WTC11 (cell line): ENCODE results near the gene RCHY1. TPM values are rescaled to one million over a fixed set of nuclear protein-coding genes. Genes with fewer than 3 reads are reported as not detected.

Source experiments
- ATAC-seq: fragments of 200-7000 bp; cut with Tn5 transposase; 2 replicates; pipeline ENCODE4 v1.10.0; 2021; ENCODE audit warnings: mild to moderate bottlenecking, moderate library complexity
- CTCF ChIA-PET: fragments of 300-600 bp; sonication (Branson Sonifier 250); formaldehyde crosslinking; loops from one replicate; lab custom pipeline; 2021; ENCODE audit warnings: antibody characterized with exemption; lab: Charles Lee
- POLR2A ChIA-PET: fragments of 350-600 bp; sonication (Branson Sonifier 250); formaldehyde crosslinking; loops from one replicate; lab custom pipeline; 2021; ENCODE audit warnings: antibody characterized with exemption; lab: Charles Lee
- DNase-seq: peaks from one replicate; pipeline ENCODE4 v3.0.0; 2021; ENCODE audit warnings: low spot score
- H3K27ac Mint-ChIP-seq: 2 replicates; pipeline ENCODE4 v1.8.0; 2021; ENCODE audit warnings: mixed read lengths
- H3K27me3 Mint-ChIP-seq: 2 replicates; pipeline ENCODE4 v1.8.0; 2021; ENCODE audit warnings: low read depth, mild to moderate bottlenecking, moderate library complexity, mixed read lengths
- H3K36me3 Mint-ChIP-seq: 2 replicates; pipeline ENCODE4 v1.8.0; 2021; ENCODE audit warnings: mixed read lengths
- H3K4me1 Mint-ChIP-seq: 2 replicates; pipeline ENCODE4 v1.8.0; 2022; ENCODE audit warnings: mixed read lengths
- H3K4me3 Mint-ChIP-seq: 2 replicates; pipeline ENCODE4 v1.8.0; 2021; ENCODE audit warnings: mild to moderate bottlenecking, moderate library complexity, mixed read lengths
- H3K9me3 Mint-ChIP-seq: 2 replicates; pipeline ENCODE4 v1.8.0; 2021; ENCODE audit warnings: mixed read lengths
- FOXP1 ChIP-seq: sonication (generic); formaldehyde crosslinking; IDR thresholded peaks from 2 replicates; pipeline ENCODE4 v1.8.0; 2022; ENCODE audit warnings: missing genetic modification reagents, mild to moderate bottlenecking, moderate library complexity, borderline replicate concordance
- GRHL2 ChIP-seq: fragments of 250-450 bp; sonication (Bioruptor Pico); IDR thresholded peaks from 2 replicates; pipeline ENCODE4 v1.8.0; 2022; ENCODE audit warnings: mild to moderate bottlenecking, moderate library complexity; ENCODE audit not compliant: insufficient replicate concordance, severe bottlenecking
- KAT7 ChIP-seq: sonication (generic); formaldehyde crosslinking; IDR thresholded peaks from 2 replicates; pipeline ENCODE4 v1.8.1; 2023; ENCODE audit warnings: missing genetic modification reagents, mild to moderate bottlenecking, borderline replicate concordance
- SMAD4 ChIP-seq: sonication (generic); formaldehyde crosslinking; IDR thresholded peaks from 2 replicates; pipeline ENCODE4 v1.8.0; 2022; ENCODE audit warnings: mild to moderate bottlenecking, missing genetic modification reagents
- ZNF396 ChIP-seq: fragments of 250-450 bp; sonication (Bioruptor Pico); IDR thresholded peaks from 2 replicates; pipeline ENCODE4 v1.8.0; 2021; ENCODE audit warnings: mild to moderate bottlenecking, moderate library complexity, borderline replicate concordance
- total RNA-seq: library from RNA; stranded (reverse); gene quantifications from 3 replicates; pipeline ENCODE4 v1.2.3, GENCODE V29; 2021
- TF ChIP-seq, protein P1 (sequence below): sonication (generic); formaldehyde crosslinking; IDR thresholded peaks from 2 replicates; pipeline ENCODE4 v1.8.0; 2023; ENCODE audit warnings: mild to moderate bottlenecking, missing genetic modification reagents
- TF ChIP-seq, protein P2 (sequence below): fragments of 250-450 bp; sonication (Bioruptor Pico); IDR thresholded peaks from 2 replicates; pipeline ENCODE4 v1.8.0; 2021; ENCODE audit warnings: mild to moderate bottlenecking
- TF ChIP-seq, protein P3 (sequence below): sonication (generic); formaldehyde crosslinking; IDR thresholded peaks from 2 replicates; pipeline ENCODE4 v1.8.1; 2022; ENCODE audit warnings: low read depth, missing genetic modification reagents, borderline replicate concordance
- TF ChIP-seq, protein P4 (sequence below): fragments of 250-450 bp; sonication (Bioruptor Pico); IDR thresholded peaks from 2 replicates; pipeline ENCODE4 v1.9.0; 2021; ENCODE audit warnings: mild to moderate bottlenecking, borderline replicate concordance
- TF ChIP-seq, protein P5 (sequence below): sonication (generic); formaldehyde crosslinking; IDR thresholded peaks from 2 replicates; pipeline ENCODE4 v1.8.0; 2022; ENCODE audit warnings: mild to moderate bottlenecking, missing genetic modification reagents
- TF ChIP-seq, protein P6 (sequence below): sonication (generic); formaldehyde crosslinking; IDR thresholded peaks from 2 replicates; pipeline ENCODE4 v1.8.1; 2022; ENCODE audit warnings: mild to moderate bottlenecking, missing genetic modification reagents, moderate library complexity, borderline replicate concordance
- TF ChIP-seq, protein P7 (sequence below): sonication (generic); formaldehyde crosslinking; IDR thresholded peaks from 2 replicates; pipeline ENCODE4 v1.8.0; 2022; ENCODE audit warnings: mild to moderate bottlenecking, missing genetic modification reagents

RCHY1 gene
- total RNA-seq, 1 experiment from 2014 or later = 37.8 TPM

DNA sequence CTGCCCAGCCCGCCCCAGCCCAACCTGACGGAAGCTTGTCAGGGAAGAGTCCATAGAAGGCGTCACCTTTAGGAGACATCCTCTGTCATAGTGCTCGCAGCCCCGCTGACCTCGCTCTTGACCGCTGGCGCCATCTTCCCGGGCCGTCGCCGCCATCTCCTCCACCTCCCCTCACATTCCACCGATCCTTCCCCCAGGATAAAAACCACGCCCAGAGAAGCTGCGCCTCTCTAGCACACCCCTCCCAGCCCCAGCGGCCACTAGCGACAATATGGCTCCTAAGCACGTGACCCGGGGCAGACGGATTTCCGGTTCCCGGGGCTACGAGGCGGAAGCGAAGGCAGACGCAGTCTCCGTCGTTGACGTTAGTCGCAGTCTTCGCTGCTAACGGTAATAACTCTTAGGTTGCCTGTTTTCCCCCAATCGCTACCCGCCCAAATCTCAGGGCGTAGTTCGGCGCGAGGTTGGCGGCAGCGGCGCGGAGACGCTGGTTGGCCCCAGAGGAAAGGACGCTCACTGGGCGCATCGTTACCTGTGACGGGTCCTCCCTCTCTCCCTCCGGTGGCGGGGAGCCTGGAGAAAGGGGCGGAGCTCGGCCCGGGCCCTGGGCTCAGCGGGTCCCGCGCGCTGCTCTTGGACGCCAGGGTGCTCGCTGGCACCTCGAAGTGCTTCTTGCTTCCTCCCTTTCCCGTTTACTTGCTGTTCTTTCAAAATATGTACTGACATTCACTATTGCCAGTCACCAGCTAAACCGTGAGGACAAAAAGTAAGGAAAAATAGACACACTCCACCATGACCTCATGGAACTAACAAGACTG lies at the start of gene RCHY1, which contains the start of gene THAP6 (continued):
- TF ChIP-seq, protein P1, sequence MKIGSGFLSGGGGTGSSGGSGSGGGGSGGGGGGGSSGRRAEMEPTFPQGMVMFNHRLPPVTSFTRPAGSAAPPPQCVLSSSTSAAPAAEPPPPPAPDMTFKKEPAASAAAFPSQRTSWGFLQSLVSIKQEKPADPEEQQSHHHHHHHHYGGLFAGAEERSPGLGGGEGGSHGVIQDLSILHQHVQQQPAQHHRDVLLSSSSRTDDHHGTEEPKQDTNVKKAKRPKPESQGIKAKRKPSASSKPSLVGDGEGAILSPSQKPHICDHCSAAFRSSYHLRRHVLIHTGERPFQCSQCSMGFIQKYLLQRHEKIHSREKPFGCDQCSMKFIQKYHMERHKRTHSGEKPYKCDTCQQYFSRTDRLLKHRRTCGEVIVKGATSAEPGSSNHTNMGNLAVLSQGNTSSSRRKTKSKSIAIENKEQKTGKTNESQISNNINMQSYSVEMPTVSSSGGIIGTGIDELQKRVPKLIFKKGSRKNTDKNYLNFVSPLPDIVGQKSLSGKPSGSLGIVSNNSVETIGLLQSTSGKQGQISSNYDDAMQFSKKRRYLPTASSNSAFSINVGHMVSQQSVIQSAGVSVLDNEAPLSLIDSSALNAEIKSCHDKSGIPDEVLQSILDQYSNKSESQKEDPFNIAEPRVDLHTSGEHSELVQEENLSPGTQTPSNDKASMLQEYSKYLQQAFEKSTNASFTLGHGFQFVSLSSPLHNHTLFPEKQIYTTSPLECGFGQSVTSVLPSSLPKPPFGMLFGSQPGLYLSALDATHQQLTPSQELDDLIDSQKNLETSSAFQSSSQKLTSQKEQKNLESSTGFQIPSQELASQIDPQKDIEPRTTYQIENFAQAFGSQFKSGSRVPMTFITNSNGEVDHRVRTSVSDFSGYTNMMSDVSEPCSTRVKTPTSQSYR (CRISPR knock-in tag) = peak; percentile 15; the same call in 1 of the 2 replicates
- TF ChIP-seq ZNF396 (no peak), SMAD4 (CRISPR knock-in tag) (no peak), KAT7 (CRISPR knock-in tag) (peak; percentile 45; the same call in 1 of the 2 replicates), FOXP1 (CRISPR knock-in tag) (peak; percentile 45; the same call in 1 of the 2 replicates)
- TF ChIP-seq, protein P2, sequence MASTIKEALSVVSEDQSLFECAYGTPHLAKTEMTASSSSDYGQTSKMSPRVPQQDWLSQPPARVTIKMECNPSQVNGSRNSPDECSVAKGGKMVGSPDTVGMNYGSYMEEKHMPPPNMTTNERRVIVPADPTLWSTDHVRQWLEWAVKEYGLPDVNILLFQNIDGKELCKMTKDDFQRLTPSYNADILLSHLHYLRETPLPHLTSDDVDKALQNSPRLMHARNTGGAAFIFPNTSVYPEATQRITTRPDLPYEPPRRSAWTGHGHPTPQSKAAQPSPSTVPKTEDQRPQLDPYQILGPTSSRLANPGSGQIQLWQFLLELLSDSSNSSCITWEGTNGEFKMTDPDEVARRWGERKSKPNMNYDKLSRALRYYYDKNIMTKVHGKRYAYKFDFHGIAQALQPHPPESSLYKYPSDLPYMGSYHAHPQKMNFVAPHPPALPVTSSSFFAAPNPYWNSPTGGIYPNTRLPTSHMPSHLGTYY = no peak
- TF ChIP-seq, protein P3, sequence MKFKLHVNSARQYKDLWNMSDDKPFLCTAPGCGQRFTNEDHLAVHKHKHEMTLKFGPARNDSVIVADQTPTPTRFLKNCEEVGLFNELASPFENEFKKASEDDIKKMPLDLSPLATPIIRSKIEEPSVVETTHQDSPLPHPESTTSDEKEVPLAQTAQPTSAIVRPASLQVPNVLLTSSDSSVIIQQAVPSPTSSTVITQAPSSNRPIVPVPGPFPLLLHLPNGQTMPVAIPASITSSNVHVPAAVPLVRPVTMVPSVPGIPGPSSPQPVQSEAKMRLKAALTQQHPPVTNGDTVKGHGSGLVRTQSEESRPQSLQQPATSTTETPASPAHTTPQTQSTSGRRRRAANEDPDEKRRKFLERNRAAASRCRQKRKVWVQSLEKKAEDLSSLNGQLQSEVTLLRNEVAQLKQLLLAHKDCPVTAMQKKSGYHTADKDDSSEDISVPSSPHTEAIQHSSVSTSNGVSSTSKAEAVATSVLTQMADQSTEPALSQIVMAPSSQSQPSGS (CRISPR knock-in tag) = no peak
- TF ChIP-seq, protein P4, sequence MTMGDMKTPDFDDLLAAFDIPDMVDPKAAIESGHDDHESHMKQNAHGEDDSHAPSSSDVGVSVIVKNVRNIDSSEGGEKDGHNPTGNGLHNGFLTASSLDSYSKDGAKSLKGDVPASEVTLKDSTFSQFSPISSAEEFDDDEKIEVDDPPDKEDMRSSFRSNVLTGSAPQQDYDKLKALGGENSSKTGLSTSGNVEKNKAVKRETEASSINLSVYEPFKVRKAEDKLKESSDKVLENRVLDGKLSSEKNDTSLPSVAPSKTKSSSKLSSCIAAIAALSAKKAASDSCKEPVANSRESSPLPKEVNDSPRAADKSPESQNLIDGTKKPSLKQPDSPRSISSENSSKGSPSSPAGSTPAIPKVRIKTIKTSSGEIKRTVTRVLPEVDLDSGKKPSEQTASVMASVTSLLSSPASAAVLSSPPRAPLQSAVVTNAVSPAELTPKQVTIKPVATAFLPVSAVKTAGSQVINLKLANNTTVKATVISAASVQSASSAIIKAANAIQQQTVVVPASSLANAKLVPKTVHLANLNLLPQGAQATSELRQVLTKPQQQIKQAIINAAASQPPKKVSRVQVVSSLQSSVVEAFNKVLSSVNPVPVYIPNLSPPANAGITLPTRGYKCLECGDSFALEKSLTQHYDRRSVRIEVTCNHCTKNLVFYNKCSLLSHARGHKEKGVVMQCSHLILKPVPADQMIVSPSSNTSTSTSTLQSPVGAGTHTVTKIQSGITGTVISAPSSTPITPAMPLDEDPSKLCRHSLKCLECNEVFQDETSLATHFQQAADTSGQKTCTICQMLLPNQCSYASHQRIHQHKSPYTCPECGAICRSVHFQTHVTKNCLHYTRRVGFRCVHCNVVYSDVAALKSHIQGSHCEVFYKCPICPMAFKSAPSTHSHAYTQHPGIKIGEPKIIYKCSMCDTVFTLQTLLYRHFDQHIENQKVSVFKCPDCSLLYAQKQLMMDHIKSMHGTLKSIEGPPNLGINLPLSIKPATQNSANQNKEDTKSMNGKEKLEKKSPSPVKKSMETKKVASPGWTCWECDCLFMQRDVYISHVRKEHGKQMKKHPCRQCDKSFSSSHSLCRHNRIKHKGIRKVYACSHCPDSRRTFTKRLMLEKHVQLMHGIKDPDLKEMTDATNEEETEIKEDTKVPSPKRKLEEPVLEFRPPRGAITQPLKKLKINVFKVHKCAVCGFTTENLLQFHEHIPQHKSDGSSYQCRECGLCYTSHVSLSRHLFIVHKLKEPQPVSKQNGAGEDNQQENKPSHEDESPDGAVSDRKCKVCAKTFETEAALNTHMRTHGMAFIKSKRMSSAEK = no peak
- TF ChIP-seq, protein P5, sequence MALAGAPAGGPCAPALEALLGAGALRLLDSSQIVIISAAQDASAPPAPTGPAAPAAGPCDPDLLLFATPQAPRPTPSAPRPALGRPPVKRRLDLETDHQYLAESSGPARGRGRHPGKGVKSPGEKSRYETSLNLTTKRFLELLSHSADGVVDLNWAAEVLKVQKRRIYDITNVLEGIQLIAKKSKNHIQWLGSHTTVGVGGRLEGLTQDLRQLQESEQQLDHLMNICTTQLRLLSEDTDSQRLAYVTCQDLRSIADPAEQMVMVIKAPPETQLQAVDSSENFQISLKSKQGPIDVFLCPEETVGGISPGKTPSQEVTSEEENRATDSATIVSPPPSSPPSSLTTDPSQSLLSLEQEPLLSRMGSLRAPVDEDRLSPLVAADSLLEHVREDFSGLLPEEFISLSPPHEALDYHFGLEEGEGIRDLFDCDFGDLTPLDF (CRISPR knock-in tag) = no peak
- TF ChIP-seq, protein P6, sequence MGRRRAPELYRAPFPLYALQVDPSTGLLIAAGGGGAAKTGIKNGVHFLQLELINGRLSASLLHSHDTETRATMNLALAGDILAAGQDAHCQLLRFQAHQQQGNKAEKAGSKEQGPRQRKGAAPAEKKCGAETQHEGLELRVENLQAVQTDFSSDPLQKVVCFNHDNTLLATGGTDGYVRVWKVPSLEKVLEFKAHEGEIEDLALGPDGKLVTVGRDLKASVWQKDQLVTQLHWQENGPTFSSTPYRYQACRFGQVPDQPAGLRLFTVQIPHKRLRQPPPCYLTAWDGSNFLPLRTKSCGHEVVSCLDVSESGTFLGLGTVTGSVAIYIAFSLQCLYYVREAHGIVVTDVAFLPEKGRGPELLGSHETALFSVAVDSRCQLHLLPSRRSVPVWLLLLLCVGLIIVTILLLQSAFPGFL (CRISPR knock-in tag) = no peak

DNA sequence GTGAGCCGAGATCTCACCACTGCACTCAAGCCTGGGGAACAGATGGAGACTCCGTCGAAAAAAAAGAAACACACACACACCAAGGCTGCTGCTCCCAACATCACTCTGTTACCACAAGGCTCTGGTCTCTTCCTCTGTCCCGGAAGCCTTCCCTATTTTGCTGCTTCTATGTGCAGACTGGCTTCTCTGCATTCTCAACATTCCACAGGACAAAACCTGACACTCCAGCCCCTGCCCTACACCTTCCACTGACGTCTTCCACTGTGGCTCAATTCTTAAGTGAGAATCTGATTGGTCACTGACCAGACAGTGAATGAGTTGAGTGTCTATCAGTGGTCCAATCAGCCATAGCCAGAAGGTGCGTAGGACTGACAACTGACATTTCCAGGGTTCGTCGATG lies 47.6 kb upstream of the RCHY1 start:
- Mint-ChIP-seq H3K4me3 (no peak overlapping the region), H3K4me1 (peaks cover 12% of the 10 kb centered on the region), H3K9me3 (peaks cover 5% of the 10 kb centered on the region), H3K27ac (peak overlapping the region; percentile 42), H3K27me3 (peaks cover under 1% of the 10 kb centered on the region), H3K36me3 (peaks cover 3% of the 10 kb centered on the region; the same call in 1 of the 2 replicates)
- ChIA-PET POLR2A (interaction anchor here (0.7 kb wide), 1 partner anchor 804 kb away, joined by 5 read pairs; no protein-coding TSS in a partner anchor), CTCF (interaction anchor here (0.7 kb wide), 1 partner anchor 17 kb away, joined by 5 read pairs; no protein-coding TSS in a partner anchor)
- ATAC-seq (peak; percentile 97), DNase-seq (no peak)
- TF ChIP-seq, protein P7, sequence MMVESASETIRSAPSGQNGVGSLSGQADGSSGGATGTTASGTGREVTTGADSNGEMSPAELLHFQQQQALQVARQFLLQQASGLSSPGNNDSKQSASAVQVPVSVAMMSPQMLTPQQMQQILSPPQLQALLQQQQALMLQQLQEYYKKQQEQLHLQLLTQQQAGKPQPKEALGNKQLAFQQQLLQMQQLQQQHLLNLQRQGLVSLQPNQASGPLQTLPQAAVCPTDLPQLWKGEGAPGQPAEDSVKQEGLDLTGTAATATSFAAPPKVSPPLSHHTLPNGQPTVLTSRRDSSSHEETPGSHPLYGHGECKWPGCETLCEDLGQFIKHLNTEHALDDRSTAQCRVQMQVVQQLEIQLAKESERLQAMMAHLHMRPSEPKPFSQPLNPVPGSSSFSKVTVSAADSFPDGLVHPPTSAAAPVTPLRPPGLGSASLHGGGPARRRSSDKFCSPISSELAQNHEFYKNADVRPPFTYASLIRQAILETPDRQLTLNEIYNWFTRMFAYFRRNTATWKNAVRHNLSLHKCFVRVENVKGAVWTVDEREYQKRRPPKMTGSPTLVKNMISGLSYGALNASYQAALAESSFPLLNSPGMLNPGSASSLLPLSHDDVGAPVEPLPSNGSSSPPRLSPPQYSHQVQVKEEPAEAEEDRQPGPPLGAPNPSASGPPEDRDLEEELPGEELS = no peak
- TF ChIP-seq, protein P4 = no peak
- TF ChIP-seq GRHL2 = no peak
